Cardiac fibroblast (primary cell): Measurements from ENCODE around the gene GSG1.

Experiments
- DNase-seq, 2 donors: peaks; one replicate each; pipeline versions ENCODE4 v3.0.0 to v3.0.0-alpha.2; 2010; ENCODE audit warnings: low read depth in 2 of 2
- H3K4me3 ChIP-seq, 2 donors: replicated peaks in 1 of 2; 1 replicate in 1 of 2; 2 replicates in 1 of 2; pipeline ENCODE4 v1.5.1; 2011; ENCODE audit warnings: low read depth in 2 of 2, low read length in 2 of 2, mild to moderate bottlenecking in 2 of 2, moderate library complexity in 1 of 2
- TF ChIP-seq, protein P1 (sequence below): IDR thresholded peaks from one replicate; pipeline ENCODE4 v1.5.1; 2011; ENCODE audit warnings: low read depth, mild to moderate bottlenecking, low read length, inconsistent platforms

Gene GSG1

DNA sequence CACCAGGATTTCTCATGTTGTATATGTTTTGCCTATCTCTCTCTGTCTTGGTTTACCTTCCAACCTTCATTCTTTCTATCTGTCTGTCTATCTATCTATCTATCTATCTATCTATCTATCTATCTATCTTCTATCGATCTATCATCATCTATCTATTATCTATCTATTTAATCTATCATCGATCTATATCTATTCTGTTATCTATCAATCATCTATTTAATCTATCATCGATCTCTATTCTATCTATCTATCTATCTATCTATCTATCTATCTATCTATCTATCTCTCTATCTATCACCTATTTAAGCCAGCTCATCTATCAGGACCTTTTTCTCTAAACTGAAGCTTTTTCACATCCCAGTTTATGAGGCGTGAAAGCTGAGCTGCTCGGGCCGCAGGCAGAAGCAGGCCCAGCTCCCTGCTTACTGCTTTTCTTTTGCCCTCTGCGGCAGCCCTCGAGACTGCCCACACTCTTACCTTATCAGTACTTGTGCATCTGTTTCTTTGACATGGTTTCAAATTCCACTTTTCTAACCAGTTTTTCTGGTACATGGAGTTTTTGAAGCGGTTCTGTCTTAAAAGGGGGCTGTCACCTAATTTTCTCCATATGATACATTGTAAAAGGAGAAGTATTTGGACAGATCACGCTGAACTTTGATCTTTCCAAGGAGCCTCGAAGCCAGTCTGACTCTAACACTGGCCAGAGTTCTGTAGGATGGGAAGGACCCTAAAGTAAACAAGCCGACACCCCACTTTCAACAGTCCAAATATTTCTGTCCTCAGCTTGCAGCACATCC, 44.4 kb upstream of the GSG1 start:
- DNase-seq: peak in 1 of 2 donors; percentile 57
- TF ChIP-seq, protein P1, sequence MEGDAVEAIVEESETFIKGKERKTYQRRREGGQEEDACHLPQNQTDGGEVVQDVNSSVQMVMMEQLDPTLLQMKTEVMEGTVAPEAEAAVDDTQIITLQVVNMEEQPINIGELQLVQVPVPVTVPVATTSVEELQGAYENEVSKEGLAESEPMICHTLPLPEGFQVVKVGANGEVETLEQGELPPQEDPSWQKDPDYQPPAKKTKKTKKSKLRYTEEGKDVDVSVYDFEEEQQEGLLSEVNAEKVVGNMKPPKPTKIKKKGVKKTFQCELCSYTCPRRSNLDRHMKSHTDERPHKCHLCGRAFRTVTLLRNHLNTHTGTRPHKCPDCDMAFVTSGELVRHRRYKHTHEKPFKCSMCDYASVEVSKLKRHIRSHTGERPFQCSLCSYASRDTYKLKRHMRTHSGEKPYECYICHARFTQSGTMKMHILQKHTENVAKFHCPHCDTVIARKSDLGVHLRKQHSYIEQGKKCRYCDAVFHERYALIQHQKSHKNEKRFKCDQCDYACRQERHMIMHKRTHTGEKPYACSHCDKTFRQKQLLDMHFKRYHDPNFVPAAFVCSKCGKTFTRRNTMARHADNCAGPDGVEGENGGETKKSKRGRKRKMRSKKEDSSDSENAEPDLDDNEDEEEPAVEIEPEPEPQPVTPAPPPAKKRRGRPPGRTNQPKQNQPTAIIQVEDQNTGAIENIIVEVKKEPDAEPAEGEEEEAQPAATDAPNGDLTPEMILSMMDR: no peak

DNA sequence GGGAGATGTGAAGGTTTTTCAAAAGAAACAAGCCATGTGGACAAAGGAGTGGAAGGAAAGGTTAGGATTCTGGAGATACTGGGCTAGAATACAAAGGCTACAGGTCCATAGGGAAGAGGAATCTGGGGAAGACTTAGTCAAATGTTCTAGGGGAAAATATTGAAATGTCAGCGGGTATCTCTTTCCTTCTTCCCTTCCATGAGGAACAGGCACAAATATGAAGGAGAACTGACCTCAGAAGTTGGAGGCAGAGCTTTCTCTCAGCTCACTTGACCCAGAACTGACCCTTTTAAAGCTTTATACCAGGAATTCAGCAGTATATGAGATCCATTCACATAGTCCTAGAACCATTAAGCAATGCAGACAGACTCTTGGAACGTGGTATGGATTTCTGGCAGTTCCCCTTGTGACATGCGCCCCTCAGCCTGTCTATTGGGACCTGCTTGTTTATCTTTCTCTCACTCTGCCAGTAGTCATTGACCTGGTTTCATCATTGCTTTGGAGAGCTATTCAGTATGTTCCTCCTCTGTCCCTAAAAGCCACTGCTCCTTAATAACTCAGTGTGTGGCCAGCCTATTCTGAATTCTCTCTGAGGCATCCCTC, 43.0 kb upstream of the GSG1 start:
- H3K4me3 ChIP-seq: no peak overlapping the region
- peak in 1 of 2 donors; percentile 63 for DNase-seq
- TF ChIP-seq, protein P1: no peak

More for the DNA sequence above, 44.4 kb upstream of the GSG1 start:
- H3K4me3 ChIP-seq: no peak overlapping the region

DNA sequence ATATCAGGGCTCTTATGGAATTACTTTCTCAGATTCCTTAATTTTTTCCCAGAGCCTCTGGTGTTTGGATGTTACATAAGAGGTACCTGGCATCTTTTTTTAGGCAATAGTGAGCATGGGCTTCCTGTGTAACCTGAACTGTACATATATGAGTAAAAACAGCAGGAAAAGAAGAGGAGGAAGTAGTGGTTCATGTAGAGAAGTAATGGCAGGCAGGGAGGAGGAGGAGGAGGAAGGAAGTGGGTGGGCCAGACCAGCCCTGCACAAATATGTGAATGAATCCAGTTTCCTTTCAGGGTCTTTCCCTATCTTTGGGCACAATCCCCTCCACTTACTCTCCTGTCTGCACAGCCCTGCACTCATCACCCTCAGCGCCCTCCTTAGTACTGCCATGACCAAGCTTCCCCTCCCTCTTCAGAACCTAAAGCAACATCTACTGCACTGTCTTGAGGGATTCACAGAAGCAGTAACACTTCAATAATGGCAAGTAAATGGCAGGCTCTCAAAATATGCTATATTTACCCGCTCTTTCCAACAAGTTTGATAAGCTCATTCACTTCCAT, 40.9 kb upstream of the GSG1 start:
- TF ChIP-seq, protein P1: no peak
- H3K4me3 ChIP-seq: no peak overlapping the region
- no peak for DNase-seq

DNA sequence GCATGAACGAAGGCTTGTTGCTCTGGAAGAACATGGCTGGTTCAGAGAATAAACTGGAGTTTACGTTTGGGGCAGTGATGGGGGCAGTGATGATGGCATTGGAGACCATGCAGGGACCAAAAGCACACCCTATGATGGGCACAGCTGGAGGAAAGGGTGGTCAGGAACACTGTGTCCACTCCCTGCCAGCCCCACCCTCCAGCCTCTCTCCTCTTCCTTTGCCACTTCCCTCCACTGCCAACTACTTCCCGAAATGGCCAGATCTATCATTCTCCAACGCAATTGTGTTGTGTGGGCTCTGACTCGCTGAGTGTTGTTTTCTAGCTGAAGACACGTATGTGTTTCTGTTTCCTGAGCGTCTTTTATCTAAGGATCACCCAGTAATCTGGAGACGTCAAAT, 39.3 kb upstream of the GSG1 start:
- no peak overlapping the region for H3K4me3 ChIP-seq
- no peak for DNase-seq
- TF ChIP-seq, protein P1: no peak

DNA sequence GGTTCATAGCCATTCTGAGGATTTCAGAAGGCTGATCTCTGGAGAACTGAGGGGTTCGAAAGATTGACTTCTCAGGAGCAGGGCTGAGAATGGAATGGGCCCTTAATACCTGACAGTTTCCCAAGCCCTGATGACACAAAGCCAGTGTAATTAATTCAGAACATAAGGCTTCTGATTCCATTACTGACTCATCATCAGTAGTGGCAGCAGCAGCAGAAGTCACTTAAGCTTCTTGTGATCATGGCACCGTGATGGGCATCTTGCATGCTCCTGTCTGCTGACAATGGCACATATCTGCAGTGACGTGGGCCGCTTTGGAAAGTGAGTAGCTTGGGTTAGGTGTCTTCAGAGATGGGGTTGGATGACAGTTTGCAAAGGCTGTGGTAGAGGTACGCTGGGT, 38.2 kb upstream of the GSG1 start:
- TF ChIP-seq, protein P1: no peak
- H3K4me3 ChIP-seq: no peak overlapping the region
- no peak for DNase-seq

DNA sequence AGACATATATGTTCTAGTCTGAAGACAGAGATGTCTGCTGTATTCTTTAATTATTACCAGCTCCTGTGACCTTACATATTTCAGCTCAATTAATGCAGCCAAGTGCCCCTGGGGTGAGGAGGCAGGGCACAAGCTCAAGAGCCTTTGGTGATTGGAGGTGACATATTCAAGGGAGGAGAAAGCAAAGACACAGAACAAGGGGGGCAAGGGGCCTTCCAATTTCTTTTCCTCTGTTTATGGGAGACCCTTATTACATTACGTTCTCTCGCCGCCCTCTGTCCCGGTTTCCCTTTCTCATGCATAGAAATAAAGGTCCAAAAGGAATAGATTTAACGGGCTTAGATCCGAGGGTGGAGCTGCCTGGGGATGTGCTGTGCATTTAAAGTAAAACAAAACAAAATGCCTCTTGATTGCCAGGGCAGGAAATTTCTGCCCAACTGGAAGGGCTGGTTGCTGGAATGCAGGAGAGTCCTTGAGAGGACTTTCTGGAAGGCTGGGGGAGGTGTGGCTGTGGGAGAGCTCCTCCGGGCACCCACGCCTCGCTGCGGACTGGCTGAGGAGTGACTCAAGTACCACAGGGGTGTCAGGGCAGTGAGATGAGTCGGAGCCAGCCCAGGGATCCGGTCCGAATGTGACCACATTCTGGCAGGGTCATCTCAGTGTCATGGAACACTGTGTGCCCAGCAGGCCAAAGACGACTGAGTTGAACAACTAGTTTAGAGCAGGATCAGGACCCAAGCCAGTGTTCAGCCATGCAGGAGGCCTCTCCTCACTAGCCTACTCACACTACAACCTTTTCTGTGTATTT, 32.1 kb upstream of the GSG1 start:
- TF ChIP-seq, protein P1: no peak
- no peak overlapping the region for H3K4me3 ChIP-seq
- DNase-seq: peak; percentile 87 to 90
